PC-3 (cell line): ENCODE data around the gene PACS1. TPM values are rescaled to one million over a fixed set of nuclear protein-coding genes. Genes with fewer than 3 reads are reported as not detected.
A peak's percentile ranks its signal among the peaks of the same experiment; 100 is the strongest.

Experiments used
- ATAC-seq: fragments of 200-7000 bp; cut with Tn5 transposase; 2 replicates; pipeline ENCODE4 v1.9.1; 2020; ENCODE audit warnings: mild to moderate bottlenecking, moderate library complexity
- BruUV-seq: library from RNA; stranded (reverse); fragments of 400-500 nt; replicated peaks from 2 replicates; lab custom pipeline; 2021; lab: Mats Ljungman, UMichigan
- CTCF ChIA-PET: fragments of 300-600 bp; sonication (Branson Sonifier 250); formaldehyde crosslinking; loops from one replicate; lab custom pipeline; 2022; ENCODE audit warnings: antibody characterized with exemption; lab: Charles Lee
- POLR2A ChIA-PET: fragments of 300-600 bp; sonication (Branson Sonifier 250); formaldehyde crosslinking; loops from one replicate; lab custom pipeline; 2022; ENCODE audit warnings: antibody characterized with exemption; ENCODE audit not compliant: unreplicated experiment; lab: Charles Lee
- DNase-seq: peaks from one replicate; pipeline ENCODE4 v3.0.0-alpha.2; 2015
- H2AFZ ChIP-seq: fragments of 300-600 bp; sonication (generic); 2 replicates; pipeline ENCODE4 v1.6.0; 2016; ENCODE audit warnings: antibody characterized with exemption, low read length
- H3F3A ChIP-seq: fragments of 300-600 bp; sonication (generic); one replicate; pipeline ENCODE4 v1.6.0; 2017; ENCODE audit warnings: antibody characterized with exemption, low read length, control low read depth, mild to moderate bottlenecking; ENCODE audit not compliant: unreplicated experiment
- H3K27ac ChIP-seq: fragments of 300-600 bp; sonication (generic); 2 replicates; pipeline ENCODE4 v1.5.1; 2016; ENCODE audit warnings: mild to moderate bottlenecking, low read length
- H3K27me3 ChIP-seq: fragments of 300-600 bp; sonication (generic); 2 replicates; pipeline ENCODE4 v1.6.1; 2016; ENCODE audit warnings: low read length, mixed read lengths
- H3K36me3 ChIP-seq: fragments of 300-600 bp; sonication (generic); 2 replicates; pipeline ENCODE4 v1.6.1; 2016; ENCODE audit warnings: low read depth, mixed run types, low read length, mixed read lengths
- H3K4me1 ChIP-seq: fragments of 300-600 bp; sonication (generic); 2 replicates; pipeline ENCODE4 v1.5.1; 2016; ENCODE audit warnings: low read length; ENCODE audit not compliant: insufficient read depth
- H3K4me2 ChIP-seq: fragments of 300-600 bp; sonication (generic); 2 replicates; pipeline ENCODE4 v1.6.0; 2016; ENCODE audit warnings: low read length
- H3K4me3 ChIP-seq: fragments of 300-600 bp; sonication (generic); 2 replicates; pipeline ENCODE4 v1.5.1; 2016; ENCODE audit warnings: mild to moderate bottlenecking, low read length, mixed read lengths
- H3K79me2 ChIP-seq: fragments of 300-600 bp; sonication (generic); 2 replicates; pipeline ENCODE4 v1.6.1; 2017; ENCODE audit warnings: low read length, mixed read lengths
- H3K9ac ChIP-seq: fragments of 300-600 bp; sonication (generic); 2 replicates; pipeline ENCODE4 v1.6.0; 2016; ENCODE audit warnings: mild to moderate bottlenecking, low read length
- H3K9me2 ChIP-seq: fragments of 300-600 bp; sonication (generic); replicated peaks from 2 replicates; pipeline ENCODE4 v1.6.1; 2016; ENCODE audit warnings: mixed run types, low read length, mixed read lengths
- H3K9me3 ChIP-seq: fragments of 300-600 bp; sonication (generic); 2 replicates; pipeline ENCODE4 v1.6.1; 2016; ENCODE audit warnings: low read length, mixed read lengths
- H4K20me1 ChIP-seq: fragments of 300-600 bp; sonication (generic); 2 replicates; pipeline ENCODE4 v1.6.1; 2016; ENCODE audit warnings: low read length, mixed read lengths
- CTCF ChIP-seq: fragments of 300-600 bp; sonication (generic); conservative IDR thresholded peaks from 2 replicates; pipeline ENCODE4 v1.5.1; 2017; ENCODE audit warnings: antibody characterized with exemption, low read depth, mild to moderate bottlenecking, low read length
- EZH2 ChIP-seq: fragments of 300-600 bp; sonication (generic); IDR thresholded peaks from one replicate; pipeline ENCODE4 v1.6.1; 2017; ENCODE audit warnings: antibody characterized with exemption, mild to moderate bottlenecking, low read length; ENCODE audit not compliant: unreplicated experiment
- EZH2phosphoT487 ChIP-seq: fragments of 300-600 bp; sonication (generic); IDR thresholded peaks from 2 replicates; pipeline ENCODE4 v1.6.1; 2018; ENCODE audit warnings: mild to moderate bottlenecking, antibody characterized with exemption, low read length, borderline replicate concordance
- intact Hi-C: fragments of 100-400 bp; cut with micrococcal nuclease; formaldehyde crosslinking; loops from 2 replicates; pipeline ENCODE4 v1.9.0; 2023
- total RNA-seq: library from RNA; depleted of rRNA; stranded (reverse); fragments of >200 nt; gene quantifications from 2 replicates; pipeline ENCODE4 v1.2.3, GENCODE V29; 2014

PACS1 gene
- total RNA-seq, 1 experiment from 2014 or later: 28.7 TPM

DNA sequence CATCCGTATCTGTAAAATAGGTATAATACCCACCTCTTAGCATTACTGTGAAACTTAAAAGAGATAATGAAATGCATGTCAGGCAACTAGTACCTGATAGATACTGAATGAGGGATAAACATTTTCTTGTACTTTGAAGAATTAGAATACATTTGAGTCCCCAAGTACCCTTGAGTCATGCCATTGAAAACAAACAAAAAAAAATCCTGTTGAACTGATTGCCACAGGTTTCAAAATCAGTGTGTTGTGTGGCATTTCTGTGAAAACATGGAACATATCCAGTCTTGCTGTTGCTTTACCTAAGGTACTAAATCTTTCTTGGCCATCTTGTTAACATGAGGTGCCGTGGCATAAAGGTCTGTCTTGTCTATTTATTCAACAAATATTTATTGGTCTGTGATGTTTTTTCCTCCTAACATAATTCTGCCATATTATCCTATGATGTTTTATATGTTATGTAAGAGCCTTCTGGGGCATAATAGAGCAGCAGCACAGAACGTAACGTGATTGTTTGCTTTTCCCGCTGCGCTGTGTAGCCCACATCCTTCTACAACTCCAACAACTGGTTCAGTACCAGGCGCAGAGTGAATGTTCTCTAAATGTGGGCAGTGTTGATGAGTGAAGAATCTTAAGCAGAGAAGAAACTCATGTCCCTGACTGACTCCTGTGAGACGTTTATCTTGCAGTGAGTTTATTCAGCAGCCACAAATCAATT, 119.1 kb downstream of the PACS1 start:
- peaks cover 4% of the 10 kb centered on the region; the same call in 1 of the 2 replicates for H4K20me1 ChIP-seq
- H3F3A ChIP-seq: peaks cover 5% of the 10 kb centered on the region
- peak; percentile 50 for DNase-seq
- no peak overlapping the region for H3K4me3 ChIP-seq
- H3K9me2 ChIP-seq: no peaks in the 10 kb centered on the region
- ATAC-seq: peak; percentile 31; the same call in 1 of the 2 replicates
- no peak overlapping the region for H3K9ac ChIP-seq
- no TSS peak for BruUV-seq
- intact Hi-C loops: loop anchor here (2.0 kb wide), 1 partner anchor 46 kb away; no protein-coding TSS in a partner anchor
- peaks cover 29% of the 10 kb centered on the region for H3K4me1 ChIP-seq
- ChIA-PET POLR2A (no interaction called here), CTCF (no interaction called here)
- H3K79me2 ChIP-seq: peaks cover 5% of the 10 kb centered on the region; the same call in 1 of the 2 replicates
- no peaks in the 10 kb centered on the region for H3K9me3 ChIP-seq
- H3K4me2 ChIP-seq: peak overlapping the region; percentile 5
- no peaks in the 10 kb centered on the region for H3K36me3 ChIP-seq
- peak overlapping the region; percentile 22 for H3K27ac ChIP-seq
- TF ChIP-seq EZH2phosphoT487: no peak
- no peak for TF ChIP-seq CTCF
- TF ChIP-seq EZH2: no peak
- no peaks in the 10 kb centered on the region for H3K27me3 ChIP-seq
- H2AFZ ChIP-seq: no peak overlapping the region

GRCh38 chr11:66190786-66191185, 120.7 kb downstream of the PACS1 start:
- Histone ChIP-seq H4K20me1 (peaks cover 4% of the 10 kb centered on the region; the same call in 1 of the 2 replicates), H3K9me2 (no peaks in the 10 kb centered on the region), H3K4me1 (peaks cover 29% of the 10 kb centered on the region), H3K79me2 (peaks cover 5% of the 10 kb centered on the region; the same call in 1 of the 2 replicates), H3K27me3 (no peaks in the 10 kb centered on the region), H3K27ac (no peak overlapping the region), H3K36me3 (no peaks in the 10 kb centered on the region), H3K9ac (no peak overlapping the region), H3K4me3 (no peak overlapping the region), H2AFZ (no peak overlapping the region), H3K4me2 (no peak overlapping the region), H3F3A (peaks cover 5% of the 10 kb centered on the region), H3K9me3 (no peaks in the 10 kb centered on the region)
- ChIA-PET POLR2A (interaction anchor here (0.6 kb wide), 1 partner anchor 479 kb away, joined by 3 read pairs; the partner anchor contains the start of gene KAT5), CTCF (no interaction called here)
- intact Hi-C loops: no loop called here
- no TSS peak for BruUV-seq
- ATAC-seq (no peak), DNase-seq (no peak)
- TF ChIP-seq CTCF (no peak), EZH2phosphoT487 (no peak), EZH2 (no peak)
